RWPE1 (cell line): Measurements from ENCODE around the gene CCNDBP1.
A peak's percentile ranks its signal among the peaks of the same experiment; 100 is the strongest.

Experiments used
- CTCF ChIA-PET: fragments of 350-600 bp; sonication (Branson Sonifier 250); formaldehyde crosslinking; extraction: SDS; loops from one replicate; lab custom pipeline; 2021; lab: Yijun Ruan, JAX
- POLR2A ChIA-PET: fragments of 400-600 bp; formaldehyde crosslinking; extraction: SDS; loops from one replicate; lab custom pipeline; 2020; ENCODE audit warnings: antibody characterized with exemption; ENCODE audit not compliant: low non-redundant PET; lab: Yijun Ruan, JAX
- DNase-seq: peaks from one replicate; pipeline ENCODE4 v3.0.0; 2012; ENCODE audit warnings: low spot score
- H3K27ac ChIP-seq: fragments of 450-650 bp; 2 replicates; pipeline ENCODE4 v1.5.1; 2017
- CTCF ChIP-seq: fragments of 450-650 bp; conservative IDR thresholded peaks from 2 replicates; pipeline ENCODE4 v1.5.1; 2017; ENCODE audit warnings: low read depth, mild to moderate bottlenecking

The CCNDBP1 gene

GRCh38 chr15:43204016-43204901 is 19.1 kb downstream of the CCNDBP1 start:
- POLR2A ChIA-PET, result no interaction called here
- peak; percentile 61 for TF ChIP-seq CTCF
- DNase-seq, result peak; percentile 46
- CTCF ChIA-PET, result interaction anchor here (0.5 to 1.5 kb wide), 10 partner anchors 9 to 500 kb away, joined by 3 to 7 read pairs (median 3); partner anchors contain the start of gene CCNDBP1
- H3K27ac ChIP-seq, result no peak overlapping the region

- no peak overlapping the region for H3K27ac ChIP-seq
- DNase-seq, result no peak
- ChIA-PET CTCF (interaction anchor here (1.0 kb wide), 1 partner anchor 19 kb away, joined by 5 read pairs; no protein-coding TSS in a partner anchor), POLR2A (no interaction called here)
- TF ChIP-seq CTCF, result no peak
Observed at GRCh38 chr15:43206054-43206453, 20.9 kb downstream of the CCNDBP1 start.

- H3K27ac ChIP-seq, result no peak overlapping the region
- CTCF ChIA-PET, result interaction anchor here (1.0 kb wide), 1 partner anchor 18 kb away, joined by 5 read pairs; no protein-coding TSS in a partner anchor
- POLR2A ChIA-PET, result no interaction called here
- no peak for TF ChIP-seq CTCF
- no peak for DNase-seq
Observed at GRCh38 chr15:43207024-43207423, 21.8 kb downstream of the CCNDBP1 start.

GRCh38 chr15:43208052-43209002 is 23.1 kb downstream of the CCNDBP1 start:
- CTCF ChIA-PET, result interaction anchor here (0.5 to 2.2 kb wide), 2 partner anchors 35 to 77 kb away, joined by 3 to 8 read pairs; no protein-coding TSS in a partner anchor
- POLR2A ChIA-PET, result no interaction called here
- no peak overlapping the region for H3K27ac ChIP-seq
- no peak for DNase-seq
- TF ChIP-seq CTCF, result no peak

GRCh38 chr15:43209059-43209824 is 24.0 kb downstream of the CCNDBP1 start:
- ChIA-PET CTCF (interaction anchor here (0.7 to 2.2 kb wide), 2 partner anchors 10 to 76 kb away, joined by 6 to 8 read pairs; no protein-coding TSS in a partner anchor), POLR2A (no interaction called here)
- DNase-seq, result no peak
- TF ChIP-seq CTCF, result no peak
- no peak overlapping the region for H3K27ac ChIP-seq
